Lung microvascular endothelial cell (primary cell): ENCODE measurements around the gene UPF3A. TPM values are rescaled to one million over a fixed set of nuclear protein-coding genes. Genes with fewer than 3 reads are reported as not detected.
A peak's percentile ranks its signal among the peaks of the same experiment; 100 is the strongest.

Experiments used
- DNase-seq, 2 donors: peaks; one replicate each; pipeline versions ENCODE4 v3.0.0 to v3.0.0-alpha.2; 2010; ENCODE audit warnings: low read depth in 2 of 2
- total RNA-seq: library from RNA; depleted of rRNA; stranded (reverse); fragments of >200 nt; gene quantifications from 2 replicates; pipeline ENCODE4 v1.2.1, GENCODE V29; 2014

Gene UPF3A
- total RNA-seq, 1 donor from 2014 or later = 24.8 TPM

DNA sequence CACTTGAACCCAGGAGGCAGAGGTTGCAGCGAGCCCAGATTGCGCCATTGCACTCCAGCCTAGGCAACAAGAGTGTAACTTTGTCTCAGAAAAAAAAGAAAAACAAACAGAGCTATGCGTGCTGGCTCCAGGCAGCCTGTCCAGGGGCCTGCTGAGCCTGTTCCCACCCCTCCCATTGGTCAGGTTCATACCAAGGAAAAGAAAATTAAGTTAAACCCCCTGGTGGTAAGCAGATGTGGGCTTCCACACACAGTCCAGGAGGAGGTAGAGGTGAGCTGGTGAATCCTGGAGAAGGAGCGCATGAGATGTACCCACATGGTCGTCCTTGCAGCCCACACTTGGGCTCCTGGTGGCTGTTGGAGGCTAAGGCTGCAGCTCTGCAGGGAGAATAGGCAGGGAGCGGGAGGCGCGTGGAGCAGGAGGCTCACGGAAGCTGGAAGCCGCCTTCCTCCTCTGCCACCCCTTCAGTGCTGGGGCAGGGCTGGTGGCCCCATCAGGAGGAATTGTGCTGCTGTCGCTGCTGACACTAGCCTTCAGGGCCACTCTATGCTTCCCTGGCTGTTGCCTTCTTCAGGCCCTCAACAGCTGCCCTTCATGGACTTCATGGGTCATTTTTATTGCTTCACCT lies 22.4 kb downstream of the UPF3A start:
- no peak for DNase-seq

DNA sequence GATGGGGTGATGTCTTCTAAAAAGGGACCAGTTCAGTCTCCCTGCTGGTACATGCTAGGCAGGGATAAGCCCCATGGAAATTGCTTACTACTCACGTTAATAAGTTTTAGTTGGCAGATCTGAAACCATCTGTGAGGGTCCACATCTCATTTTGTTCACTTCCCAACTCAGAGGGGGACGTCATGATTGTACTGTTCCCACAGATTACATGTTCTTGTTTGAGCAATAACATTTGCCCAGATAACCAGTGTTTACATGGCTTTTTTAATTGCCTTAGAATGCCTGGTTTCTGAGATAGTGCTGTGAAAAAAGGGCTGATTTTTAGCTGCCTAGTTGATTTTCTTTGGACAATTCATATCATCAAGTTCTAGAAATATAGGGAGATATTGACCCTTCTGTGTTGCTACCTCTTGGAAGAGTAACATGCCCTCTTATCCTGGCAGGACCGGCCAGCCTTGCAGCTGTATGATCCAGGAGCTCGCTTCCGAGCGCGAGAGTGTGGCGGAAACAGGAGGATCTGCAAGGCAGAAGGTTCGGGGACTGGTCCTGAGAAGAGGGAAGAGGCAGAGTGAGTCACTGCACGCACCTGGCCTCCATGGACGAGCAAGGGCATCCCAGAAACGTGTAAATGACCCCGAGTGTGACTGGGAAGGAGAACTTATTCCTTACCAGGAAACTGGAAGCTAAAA lies 23.1 kb downstream of the UPF3A start:
- DNase-seq = no peak

DNA sequence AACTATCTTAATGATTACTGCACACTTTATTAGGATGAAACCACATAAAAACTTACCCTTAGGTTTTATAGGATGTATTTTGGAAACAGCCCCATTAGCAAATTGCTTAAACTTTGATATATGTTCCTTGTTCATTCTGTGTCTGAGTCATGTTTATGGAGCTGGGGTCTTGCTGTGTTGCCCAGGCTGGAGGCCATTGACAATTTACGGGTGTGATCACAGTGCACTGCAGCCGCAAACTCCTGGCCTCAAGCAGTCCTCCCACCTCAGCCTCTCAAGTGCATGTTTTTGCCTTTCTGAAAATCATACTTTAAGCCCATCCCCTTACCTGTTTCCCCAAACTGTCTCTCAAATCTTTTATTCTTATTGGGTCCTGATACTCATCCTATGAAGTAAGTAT lies 27.7 kb downstream of the UPF3A start:
- no peak for DNase-seq

DNA sequence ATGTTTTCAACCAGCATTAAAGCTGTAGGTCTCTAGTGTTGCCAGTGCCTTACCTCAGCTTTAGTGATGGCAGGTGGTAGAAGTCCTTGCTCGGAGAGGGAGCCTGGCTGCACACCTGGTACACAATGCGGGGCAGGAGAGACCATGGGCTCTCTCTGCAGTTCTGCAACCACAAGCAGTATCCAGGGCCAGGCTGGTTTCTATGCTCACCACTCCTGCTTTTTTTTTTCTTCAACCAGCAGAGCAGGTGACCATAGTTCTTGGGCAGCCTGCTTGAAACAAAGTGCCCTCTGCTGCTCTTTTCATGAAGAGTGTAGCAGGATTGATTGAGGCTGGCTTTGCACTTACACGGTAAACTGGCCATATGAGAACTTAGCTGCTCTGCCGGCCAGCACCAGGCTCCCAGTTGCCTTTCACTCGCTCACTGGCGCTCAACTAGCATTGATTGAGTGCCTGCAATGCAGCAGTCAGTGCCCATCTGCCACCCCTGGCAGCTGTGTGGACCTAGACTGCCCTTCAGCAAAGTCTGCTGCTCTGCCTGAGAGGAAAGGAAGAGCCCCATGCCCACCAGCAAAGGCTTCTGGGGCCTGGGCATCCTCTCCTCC lies 28.5 kb downstream of the UPF3A start:
- no peak for DNase-seq

DNA sequence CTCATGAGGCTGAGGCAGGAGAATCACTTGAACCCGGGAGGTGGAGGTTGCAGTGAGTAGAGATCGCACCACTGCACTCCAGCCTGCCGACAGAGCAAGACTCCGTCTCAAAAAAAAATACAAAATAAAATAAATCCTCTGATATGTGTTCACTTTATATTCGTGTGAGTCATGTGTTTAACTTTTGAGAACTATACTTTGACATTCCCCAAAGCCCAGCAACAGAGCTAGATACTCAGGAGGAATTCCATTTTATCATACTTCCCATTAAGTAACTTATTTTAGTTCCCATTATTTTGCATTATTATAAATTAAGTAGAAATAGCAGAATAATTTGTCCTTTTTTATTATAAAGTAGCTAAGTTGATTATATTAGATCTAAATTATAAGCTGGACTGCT lies 29.6 kb downstream of the UPF3A start:
- DNase-seq = no peak

DNA sequence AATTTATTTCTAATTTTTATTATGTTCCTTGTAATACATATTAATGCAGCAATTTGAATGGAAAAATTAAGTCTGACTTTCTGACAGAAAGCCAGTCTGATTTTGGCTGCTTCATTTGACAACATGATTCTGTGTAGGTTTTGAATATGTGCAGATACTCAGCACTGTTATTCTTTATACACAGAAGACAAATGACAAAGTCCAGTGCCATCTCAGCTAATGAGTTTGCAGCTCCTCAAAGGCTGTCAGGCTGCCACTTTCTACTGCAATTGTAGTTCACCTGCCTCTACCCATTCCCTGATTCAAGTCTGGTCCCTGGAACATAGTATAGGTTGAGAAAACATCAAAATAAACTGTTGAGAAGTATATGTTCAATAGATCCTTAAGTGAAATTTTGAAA lies 30.0 kb downstream of the UPF3A start:
- no peak for DNase-seq

DNA sequence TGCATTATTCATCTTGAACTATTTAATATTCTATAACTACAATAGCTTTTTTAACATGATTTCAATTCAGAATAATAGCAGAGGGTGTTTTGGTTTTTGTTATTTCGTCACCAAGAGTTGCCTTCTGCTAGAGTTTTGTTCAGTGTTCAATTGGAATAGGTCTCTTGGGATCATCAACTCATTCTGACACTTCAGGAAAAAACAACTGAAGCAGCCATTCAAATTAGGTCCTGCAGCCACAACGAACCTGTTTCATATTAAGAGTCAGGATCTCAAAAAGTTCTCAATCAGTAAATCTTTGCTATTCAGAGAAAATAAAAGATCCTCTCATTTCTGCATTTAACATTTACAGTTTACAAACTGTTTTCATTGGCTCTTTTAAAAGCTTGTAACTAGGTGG lies 30.5 kb downstream of the UPF3A start:
- DNase-seq = peak in 1 of 2 donors; percentile 6

DNA sequence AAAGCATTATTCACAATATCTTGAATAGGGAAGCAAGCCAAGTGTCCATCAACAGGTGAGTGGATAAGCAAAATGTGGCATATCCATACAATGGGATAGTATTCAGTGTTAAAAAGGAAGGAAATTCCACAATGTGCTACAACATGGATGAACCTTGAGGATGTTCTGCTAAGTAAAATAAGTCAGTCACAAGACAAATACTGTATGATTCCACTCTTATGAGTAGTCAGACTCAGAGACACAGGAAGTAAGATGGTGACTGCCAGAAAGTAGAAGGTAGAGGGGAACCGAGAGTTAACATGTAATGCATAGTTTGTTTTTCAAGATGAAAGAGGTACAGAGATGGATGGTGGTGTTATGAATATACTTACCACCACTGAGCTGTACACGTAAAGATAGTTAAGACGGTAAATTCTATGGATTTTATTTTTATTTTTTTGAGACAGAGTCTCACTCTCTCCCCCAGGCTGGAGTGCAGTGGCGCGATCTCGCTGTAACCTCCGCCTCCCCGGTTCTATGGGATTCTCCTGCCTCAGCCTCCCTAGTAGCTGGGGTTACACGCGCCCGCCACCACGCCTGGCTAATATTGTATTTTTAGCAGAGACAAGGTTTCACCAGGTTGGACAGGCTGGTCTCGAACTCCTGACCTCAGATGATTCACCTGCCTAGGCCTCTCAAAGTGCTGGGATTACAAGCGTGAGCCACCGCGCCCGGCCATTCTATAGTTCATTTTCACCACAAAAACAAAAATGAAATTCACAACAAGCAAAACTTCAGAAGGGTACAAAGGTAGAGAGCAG lies 31.9 kb downstream of the UPF3A start:
- peak; percentile 8 to 18 for DNase-seq

DNA sequence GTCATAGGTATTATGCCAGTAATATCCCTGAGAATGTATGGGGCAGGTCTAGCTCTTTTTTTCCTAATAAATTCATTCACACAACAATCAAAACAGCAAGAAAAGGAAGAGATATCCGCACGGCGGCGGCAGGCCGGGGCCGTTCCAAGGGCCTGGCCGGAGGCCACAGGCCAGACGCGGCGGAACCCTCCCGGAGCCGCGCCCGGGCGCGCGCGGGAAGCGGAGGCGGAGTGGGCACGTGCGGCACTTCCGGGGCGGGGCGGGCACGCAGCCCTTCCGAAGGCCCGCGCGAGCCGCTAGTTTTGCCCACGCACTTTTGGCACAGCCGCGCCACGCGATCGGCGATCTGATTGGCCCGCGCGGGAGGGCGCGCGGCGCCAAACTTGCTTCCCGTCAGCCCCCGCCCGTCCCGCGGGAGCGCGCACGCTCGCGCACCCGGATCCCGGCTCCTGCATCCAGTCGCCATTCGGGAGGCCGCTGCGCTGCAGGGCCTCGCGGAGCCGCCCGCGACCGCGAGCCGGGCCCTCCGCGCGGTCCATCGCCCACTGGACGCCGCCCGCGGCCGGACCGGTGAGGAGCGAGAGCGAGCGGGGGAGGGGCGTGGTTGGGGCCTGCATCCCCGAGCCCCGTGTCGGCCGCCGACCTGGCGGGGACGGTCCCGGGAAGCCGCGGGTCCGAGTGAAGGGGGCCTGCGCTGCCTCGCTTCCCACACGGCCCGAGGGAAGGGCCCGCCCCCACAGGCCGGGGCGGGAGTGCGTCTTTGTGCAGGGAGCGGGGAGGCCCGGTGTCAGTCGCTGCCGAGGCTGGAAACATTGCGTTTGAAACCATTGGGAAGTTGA lies 32.9 kb downstream of the UPF3A start, which contains the start of gene CHAMP1:
Gene CHAMP1, plus strand, starts transcription at position 430 of the 839 bp plus-strand sequence. CDS start 9,340 bp downstream, outside the sequence.
- DNase-seq = peak; percentile 95 to 96

DNA sequence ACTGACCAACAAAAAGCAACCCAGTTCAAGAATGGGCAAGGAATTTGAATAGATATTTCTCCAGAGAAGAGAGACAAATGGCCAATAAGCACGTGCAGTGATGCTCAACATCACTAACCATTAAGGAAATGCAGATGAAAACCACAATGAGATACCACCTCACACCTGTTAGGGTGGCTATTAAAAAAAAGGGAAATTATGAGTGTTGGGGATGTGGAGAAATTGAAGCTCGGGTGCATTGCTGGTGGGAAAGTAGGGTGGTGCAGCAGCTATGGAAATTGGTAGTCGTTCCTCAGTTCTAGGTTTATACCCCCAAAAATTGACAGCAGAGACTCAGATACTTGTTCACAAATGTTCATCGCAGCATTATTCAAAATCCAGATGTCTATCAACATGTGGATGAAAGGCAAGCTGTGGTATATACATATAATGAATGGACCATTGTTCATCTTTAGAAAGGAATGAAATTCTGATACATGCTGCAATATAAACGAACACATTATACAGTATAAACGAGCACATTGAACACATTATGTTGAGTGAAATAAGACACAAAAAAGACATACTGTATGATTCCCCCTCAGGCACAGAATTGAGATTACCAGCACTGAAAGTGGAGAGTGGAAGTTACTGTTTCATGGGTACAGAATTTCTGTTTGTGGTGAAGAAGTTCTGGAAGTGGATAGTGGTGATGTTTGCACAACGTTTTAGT lies 33.8 kb downstream of the UPF3A start:
- DNase-seq = peak in 1 of 2 donors; percentile 2

DNA sequence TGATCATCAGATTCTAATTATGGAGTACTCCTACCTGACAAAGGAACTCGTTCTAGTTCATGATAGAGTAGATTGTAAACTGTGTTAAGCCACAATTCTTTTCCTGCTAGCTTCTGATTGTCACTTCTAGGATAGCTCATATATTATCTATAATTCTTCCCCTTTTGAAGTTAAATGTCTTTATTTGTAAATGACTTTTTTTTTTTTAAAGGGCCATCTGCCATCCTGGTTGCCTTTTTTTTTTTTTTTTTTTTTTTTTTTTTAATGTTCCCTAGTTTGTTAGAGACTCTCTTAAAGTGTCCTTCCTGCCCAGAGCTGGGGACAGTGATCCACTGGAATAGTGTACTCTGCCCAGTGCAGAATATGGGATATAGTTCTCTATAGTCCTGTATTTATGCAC lies 37.2 kb downstream of the UPF3A start:
- DNase-seq = no peak

DNA sequence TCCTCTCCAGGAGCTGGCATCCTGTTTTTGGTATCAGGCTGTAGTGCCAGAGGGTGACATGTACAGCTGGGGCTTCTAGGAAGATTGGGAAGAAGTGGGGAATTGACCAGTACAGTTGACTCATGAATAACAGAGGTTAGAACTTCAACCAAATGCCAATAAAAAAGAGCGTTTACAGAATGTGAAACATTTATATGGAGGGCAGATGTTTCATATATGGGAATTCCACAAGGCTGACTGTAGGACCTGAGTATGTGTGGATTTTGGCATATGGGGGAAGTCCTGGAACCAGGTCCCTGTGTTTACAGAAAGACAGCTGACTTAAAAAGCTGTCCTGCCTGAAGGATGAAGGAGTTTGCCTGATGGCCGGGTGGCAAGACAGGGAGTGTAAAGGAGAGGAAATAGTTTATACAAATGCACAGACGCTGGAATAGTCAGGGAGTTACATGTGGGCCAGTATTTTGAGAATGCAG lies 38.1 kb downstream of the UPF3A start:
- peak in 1 of 2 donors; percentile 8 for DNase-seq

DNA sequence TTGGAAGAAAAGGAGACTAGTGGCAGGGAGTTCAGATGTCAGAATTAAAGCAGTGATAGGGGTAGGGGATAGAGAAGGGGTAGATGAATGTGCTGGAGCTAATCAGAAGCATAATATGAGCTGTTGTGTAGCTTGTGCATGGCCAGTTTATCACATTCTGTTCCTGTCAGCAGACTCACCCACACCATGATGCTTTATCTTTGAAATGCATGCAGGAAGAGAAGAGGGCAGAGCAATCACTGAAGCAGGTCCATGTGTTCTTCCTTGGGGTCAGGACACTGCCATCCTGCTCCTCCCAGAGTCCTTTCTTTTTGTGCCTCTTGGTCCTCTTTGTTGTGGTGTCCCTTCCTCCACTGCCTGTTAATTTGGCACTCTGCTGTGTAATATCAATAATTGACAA lies 38.7 kb downstream of the UPF3A start:
- DNase-seq = peak in 1 of 2 donors; percentile 10

DNA sequence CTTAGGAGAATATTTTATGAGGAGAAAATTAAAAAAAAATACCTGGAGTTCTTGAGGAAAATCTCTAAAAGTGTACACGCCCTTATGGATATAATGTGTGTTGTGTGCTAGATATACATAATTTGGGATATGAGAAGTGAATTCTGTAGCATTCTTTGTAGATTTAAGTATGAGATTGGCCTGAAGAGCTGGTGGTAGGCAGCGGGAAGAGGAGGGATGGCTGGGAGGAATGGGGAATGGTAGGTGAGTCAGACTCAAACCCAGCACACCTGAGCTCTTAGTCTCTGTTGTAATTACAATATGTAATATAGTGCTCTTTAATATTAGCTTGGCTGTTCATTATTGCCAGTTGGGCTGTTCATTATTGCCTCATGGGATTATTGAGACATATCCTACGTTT lies 39.9 kb downstream of the UPF3A start:
- no peak for DNase-seq

DNA sequence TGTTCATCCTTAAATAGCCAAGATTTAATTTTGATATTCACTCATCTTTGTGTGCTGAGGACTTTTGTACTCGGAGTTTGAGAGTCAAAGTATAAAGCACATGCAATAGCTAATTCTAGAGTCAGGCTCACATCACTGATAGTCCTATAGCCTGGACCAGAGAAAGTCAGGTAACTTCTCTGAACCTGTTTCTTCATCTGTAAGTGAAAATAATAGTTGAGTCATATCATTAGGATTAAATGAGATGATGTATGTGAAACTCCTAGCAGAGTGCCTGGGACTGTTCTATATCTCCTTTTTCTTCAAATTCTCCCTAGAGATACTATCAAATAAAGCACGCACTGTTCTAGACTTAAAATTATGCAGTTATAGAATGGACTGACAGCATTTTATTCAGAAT lies 41.9 kb downstream of the UPF3A start:
- no peak for DNase-seq

DNA sequence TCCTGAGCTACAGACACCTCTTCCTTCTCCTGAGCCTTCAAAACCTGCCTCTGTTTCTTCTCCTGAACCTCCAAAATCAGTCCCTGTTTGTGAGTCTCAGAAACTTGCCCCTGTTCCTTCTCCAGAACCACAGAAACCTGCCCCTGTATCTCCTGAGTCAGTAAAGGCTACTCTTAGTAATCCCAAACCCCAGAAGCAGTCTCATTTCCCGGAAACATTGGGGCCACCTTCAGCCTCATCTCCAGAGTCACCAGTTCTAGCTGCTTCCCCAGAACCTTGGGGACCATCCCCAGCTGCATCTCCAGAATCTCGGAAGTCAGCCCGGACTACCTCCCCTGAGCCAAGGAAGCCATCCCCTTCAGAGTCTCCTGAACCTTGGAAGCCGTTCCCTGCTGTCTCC lies 42.9 kb downstream of the UPF3A start:
- no peak for DNase-seq

DNA sequence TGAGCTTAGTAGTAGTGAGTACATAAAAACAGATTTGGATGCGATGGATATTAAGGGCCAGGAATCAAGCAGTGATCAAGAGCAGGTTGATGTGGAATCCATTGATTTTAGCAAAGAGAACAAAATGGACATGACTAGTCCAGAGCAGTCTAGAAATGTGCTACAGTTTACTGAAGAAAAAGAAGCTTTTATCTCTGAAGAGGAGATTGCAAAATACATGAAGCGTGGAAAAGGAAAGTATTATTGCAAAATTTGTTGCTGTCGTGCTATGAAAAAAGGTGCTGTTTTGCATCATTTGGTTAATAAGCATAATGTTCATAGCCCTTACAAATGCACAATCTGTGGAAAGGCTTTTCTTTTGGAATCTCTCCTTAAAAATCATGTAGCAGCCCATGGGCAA lies 44.3 kb downstream of the UPF3A start:
- DNase-seq = no peak

DNA sequence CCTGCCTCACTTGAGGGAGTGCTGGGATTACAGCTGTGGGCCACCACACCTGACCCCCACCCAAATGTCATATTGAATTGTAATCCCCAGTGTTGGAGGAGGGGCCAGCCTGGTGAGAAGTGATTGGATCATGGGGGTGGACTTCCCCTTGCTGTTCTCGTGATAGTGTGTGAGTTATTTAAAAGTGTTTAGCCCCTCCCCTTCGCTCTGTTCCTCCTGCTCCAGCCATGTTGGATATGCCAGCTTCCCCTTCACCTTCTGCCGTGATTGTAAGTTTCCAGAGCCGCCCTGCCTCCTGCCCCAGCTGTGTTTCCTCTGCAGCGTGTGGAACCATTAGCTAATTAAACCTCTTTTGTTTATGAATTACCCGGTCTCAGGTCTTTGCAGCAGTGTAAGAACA lies 46.6 kb downstream of the UPF3A start:
- DNase-seq = no peak

DNA sequence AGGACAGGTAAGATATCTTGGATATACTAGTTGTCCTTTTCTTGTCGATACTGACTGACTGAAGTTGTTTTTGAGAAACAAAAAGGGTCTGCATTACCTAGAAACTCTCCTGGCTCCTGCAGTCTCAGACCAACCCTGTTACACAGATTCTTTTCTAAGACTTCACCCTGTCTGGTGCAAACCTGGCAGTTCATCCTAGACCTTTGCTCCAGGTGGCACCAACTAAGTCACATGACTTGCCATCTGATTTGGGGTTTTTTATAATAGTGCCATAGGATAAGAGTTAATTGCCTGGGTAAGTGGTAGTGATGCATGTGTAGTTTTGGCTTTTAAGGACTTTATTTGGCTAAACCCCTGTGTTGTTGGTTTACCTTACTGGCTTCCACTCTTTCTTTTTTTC lies 47.2 kb downstream of the UPF3A start:
- no peak for DNase-seq

DNA sequence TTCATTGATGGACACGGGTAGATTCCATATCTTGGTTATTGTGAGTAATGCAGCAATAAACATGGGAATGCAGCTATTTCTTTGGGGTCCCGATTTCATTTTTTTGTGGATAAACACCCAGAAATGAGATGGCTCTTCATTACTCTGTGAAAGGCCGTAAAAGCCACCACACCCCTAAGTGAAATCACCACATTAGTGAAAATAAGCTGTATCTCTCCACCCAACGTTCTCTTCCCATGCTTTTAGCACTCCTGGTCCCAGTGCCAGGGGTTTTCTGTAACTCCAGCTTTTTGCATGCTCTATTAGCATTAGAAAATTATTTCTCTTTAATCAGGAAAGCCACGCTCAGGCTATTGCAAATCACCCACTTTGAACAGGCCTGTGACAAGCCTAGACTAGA lies 48.7 kb downstream of the UPF3A start:
- DNase-seq = no peak
